NK-92 (cell line): ENCODE measurements around the gene MAP10.
"Not testable (repeated sequence)": the region's sequence is repeated elsewhere in the genome, so short reads cannot be mapped to it uniquely, and the experiment has no call there.

Source experiments
- DNase-seq: peaks from one replicate; lab custom pipeline; 2025; ENCODE audit not compliant: unreplicated experiment; lab: John Stamatoyannopoulos, UW

MAP10 gene, protein sequence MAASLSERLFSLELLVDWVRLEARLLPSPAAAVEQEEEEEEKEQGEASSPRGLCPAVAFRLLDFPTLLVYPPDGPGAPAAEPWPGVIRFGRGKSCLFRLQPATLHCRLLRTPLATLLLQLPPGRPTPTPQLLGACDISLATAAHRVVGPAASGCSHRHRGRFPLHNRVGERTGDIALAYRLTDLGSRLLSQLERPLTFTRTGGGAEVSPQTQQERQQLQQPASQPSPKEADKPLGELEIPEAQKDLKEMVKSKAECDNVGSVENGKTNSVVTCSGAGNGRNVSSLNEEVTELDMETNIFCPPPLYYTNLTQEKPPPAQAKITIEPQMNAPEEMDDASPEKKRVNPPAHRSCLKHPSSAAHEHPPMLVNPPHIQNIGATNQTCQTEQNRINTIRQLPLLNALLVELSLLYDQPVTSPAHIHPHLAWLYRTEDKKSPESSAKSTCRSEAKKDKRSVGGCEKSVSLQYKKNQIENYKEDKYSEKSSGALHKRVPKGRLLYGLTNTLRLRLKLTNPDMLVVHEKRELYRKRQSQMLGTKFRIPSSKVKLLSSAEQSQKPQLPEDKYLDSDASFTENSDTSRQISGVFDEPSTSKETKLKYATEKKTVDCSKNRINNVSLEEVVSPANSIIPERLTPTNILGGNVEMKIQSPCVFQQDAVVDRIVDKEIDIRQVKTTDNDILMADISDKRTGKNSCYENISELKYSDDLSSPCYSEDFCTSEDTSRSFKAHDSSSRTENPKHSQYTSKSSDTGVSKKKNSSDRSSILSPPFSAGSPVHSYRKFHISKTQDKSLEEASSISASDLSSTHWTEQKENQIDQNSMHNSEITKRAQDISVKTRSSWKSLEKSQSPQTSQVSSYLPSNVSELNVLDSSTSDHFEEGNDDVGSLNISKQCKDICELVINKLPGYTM

DNA sequence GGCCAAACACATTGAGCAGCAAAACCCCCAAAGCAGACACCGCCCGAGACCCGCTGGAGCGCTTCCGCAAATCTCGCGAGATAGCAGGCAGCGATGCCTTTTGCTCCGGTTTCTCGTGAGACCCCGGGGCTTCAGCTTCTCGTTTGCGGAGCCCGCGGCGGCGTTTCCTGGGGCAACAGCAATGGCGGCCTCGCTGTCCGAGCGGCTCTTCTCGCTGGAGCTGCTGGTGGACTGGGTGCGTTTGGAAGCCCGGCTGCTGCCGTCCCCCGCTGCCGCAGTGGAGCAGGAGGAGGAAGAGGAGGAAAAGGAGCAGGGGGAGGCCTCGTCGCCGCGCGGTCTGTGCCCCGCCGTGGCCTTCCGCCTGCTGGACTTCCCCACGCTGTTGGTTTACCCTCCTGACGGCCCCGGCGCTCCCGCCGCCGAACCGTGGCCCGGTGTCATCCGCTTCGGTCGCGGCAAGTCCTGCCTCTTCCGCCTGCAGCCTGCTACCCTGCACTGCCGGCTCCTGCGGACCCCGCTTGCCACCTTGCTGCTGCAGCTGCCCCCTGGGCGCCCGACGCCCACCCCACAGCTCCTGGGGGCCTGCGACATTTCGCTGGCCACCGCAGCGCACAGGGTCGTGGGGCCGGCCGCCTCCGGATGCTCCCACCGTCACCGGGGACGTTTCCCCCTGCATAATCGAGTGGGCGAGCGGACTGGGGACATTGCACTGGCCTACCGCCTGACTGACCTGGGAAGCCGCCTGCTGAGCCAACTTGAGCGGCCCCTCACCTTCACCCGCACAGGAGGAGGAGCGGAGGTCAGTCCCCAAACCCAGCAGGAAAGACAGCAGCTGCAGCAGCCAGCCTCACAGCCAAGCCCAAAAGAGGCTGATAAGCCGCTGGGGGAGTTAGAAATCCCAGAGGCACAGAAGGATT is at the start of gene MAP10:
MAP10 (plus strand) TSS at position 148 of the 917 bp plus-strand sequence; CDS start at position 182, 34 bp downstream.
- DNase-seq = no peak

DNA sequence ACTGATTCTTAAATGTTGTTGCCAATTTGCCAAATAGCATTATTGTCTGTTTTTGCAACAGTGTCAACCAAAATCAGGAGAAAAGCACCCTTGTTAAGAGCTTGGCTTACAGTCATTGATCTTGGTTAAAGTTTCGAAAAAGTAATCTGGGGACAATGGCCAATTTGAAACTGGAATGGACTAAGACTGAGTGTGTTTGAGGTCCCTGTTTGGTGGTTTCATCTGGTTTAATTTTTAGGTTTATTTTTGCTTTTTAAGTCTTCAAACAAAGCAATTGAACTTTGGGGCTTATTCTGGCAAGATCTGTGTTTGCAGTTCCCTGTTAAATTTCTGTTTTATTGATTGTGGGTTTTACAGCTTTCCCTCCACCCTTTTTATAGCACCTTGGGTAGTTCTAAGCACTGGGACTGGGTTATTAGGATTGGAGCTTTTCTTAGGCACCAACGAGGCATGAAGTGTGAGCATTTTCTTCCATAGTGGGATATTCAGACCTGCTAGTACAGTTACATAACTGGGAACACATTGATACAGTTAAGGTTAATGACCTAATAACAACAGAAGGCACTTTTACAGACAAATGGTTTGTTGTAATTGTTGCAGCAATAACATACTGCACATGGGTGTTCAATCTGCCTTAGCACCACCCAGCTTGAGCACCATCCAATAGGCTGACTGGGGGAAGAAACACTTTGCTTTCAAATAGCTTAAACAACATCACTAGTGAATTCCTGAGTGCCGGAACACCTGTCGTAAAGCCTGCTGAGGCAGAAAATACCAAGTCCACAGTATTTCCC is 40.6 kb upstream of the MAP10 start:
- no peak for DNase-seq

GRCh38 chr1:232765542-232765941 is 39.7 kb upstream of the MAP10 start:
- DNase-seq = no peak

- DNase-seq = no peak
These were observed 38.9 kb upstream of the MAP10 start for GRCh38 chr1:232766241-232766890.

DNA sequence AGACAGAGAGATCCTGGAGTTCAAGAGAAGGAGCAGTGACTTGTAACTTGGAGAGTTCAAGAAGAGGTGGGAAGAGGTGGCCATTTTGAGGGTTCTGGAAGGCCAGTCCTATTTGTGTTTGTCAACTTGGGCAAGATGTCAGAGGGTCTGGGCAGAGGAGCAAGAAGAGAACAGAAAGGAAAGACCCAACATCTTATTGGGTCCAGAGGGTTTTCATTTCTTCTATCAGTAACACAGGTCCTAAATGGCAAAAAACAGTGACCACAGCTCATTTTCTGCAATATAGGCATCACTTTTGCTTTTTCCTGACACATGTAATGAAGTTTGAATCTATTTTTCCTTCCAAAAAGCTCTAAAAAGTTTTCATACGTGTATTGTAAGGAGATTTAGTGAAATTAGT is 38.3 kb upstream of the MAP10 start:
- DNase-seq = no peak

DNA sequence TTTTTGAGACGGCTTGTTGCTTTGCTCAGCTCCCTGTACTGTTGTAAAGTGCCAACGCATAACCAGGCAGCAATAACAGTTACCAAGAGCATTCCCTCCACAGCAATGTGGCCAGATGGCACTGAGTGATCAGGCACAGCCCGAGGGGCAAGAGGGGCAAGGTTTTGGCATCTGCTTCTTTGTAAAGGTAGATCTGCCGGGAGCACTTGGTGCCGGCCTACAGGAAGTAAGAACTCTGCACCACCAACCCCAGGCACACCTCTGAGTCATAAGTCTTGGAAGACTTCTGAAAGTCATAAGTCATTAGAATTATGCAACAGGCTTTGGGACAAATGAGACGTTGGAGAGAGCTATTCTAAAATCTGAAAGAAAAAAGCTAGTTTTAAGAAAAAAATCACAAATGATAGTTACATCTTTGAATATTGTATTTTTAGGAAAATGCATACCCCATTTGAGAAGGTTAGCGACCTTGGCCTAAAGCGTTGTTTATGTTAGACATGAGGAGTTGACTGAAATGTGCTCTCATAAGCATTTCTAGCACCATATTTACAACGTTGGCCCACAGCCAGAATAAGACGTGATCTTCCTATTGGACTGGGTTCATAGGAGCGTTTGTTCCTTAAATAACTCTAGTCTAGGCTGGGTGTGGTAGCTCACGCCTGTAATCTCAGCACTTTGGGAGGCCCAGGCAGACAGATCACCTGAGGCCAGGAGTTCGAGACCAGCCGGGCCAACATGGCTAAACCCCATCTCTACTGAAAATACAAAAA is 37.7 kb upstream of the MAP10 start:
- DNase-seq = no peak

DNA sequence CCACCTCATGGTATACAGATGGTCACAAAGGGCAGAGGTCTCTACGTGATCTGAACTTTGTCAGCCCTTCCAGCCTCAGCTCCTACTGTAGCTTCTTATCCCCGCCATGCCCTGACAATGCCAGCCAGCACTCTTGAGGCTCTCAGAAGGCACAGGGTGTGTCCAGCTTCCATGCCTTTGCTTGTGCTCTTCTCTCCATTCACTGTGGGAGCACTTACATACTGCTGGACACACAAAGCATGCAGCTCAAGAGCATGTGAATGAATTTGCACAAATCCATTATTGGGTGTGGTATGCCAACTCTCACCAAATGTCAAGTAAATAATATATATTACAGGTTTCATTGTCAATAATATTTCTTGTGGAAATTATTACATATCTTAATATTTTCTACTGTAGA is 36.4 kb upstream of the MAP10 start:
- DNase-seq = no peak

DNA sequence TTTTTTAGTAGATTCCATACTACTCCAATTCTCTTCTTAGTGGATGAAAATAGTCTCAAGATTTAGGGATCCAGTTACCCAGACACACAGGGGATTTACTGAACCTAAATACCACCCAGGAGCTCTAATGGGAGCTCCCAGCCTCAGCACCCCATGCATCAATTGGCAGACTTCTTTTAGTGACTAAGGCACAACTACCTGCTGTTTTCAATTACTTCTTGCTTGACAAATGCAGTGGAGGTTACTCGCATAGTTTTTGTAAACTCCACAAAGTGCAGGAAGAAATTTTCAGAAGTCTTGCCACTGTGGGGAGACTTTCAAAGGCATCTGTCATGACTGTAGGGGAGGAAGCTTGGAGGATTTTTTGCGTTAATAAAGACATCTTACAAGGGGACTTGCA is 35.5 kb upstream of the MAP10 start:
- no peak for DNase-seq

GRCh38 chr1:232773752-232774151 is 31.5 kb upstream of the MAP10 start:
- DNase-seq = no peak

DNA sequence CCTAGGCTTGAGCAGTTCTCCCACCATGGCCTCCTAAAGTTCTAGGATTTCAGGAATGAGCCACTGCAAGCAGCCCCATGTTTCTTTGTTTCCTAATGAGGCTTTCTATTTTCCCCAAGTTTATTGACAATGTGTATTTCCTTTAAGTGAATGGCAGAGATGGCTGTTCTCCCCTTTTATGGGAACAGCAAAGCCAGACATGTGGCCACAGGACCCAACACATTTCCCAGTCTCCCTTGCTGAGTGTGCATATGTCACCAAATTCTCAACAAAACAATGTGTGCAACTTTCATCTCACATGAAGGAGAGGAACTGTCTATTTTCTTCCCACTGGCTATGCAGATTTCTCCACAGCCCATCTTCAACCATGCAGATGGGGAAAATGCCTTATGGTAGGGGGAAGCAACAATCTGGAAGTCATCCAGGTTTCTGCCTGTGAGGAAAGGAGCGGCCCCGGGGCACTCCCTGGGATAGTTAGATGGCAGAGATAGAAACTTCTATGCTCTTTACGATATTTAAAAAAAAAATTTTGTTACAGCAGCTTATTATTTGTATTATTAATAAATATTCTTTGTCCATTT is 28.6 kb upstream of the MAP10 start:
- no peak for DNase-seq

GRCh38 chr1:232780354-232780753 is 24.9 kb upstream of the MAP10 start:
- no peak for DNase-seq

GRCh38 chr1:232784794-232785193 is 20.4 kb upstream of the MAP10 start:
- no peak for DNase-seq

DNA sequence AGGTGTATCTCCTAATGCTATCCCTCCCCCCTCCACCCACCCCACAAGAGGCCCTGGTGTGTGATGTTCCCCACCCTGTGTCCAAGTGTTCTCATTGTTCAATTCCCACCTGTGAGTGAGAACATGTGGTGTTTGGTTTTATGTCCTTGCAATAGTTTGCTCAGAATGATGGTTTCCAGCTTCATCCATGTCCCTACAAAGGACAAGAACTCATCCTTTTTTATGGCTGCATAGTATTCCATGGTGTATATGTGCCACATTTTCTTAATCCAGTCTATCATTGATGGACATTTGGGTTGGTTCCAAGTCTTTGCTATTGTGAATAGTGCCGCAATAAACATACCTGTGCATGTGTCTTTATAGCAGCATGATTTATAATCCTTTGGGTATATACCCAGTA is 19.6 kb upstream of the MAP10 start:
- DNase-seq = not testable (repeated sequence)

- DNase-seq = no peak
These were observed 18.3 kb upstream of the MAP10 start for GRCh38 chr1:232786845-232787455.

DNA sequence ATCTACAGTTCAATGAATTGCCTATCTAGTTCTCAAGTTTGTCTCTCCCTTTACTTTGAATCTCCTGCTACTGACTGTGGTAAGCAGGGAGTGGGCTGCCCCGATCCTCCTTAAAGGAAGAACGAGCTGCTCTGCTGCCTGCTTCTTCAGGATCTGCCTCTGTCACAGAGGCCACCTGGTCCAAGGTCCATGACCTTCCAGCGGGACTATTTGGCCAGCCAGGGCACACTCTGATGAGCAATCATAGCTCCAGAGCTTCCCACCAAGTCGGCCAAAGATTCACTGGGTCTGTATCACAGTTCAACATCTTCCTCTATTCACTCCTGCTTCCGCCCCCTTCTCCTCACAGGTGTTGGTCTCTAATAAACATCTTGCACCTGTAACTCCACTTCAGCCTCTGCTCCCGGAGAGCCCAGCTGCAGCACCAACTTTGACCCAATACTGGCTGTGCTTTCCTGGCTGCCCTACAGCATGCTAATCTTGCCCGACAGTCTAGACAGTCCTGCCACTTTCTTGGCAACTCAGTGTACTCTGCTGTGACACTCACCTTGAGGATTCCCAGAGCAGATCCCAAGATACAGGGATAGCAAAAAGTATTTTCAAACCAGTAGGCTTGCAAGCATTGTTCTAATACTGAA is 16.9 kb upstream of the MAP10 start:
- DNase-seq = no peak

- DNase-seq = no peak
These were observed 15.6 kb upstream of the MAP10 start for GRCh38 chr1:232789651-232790050.

DNA sequence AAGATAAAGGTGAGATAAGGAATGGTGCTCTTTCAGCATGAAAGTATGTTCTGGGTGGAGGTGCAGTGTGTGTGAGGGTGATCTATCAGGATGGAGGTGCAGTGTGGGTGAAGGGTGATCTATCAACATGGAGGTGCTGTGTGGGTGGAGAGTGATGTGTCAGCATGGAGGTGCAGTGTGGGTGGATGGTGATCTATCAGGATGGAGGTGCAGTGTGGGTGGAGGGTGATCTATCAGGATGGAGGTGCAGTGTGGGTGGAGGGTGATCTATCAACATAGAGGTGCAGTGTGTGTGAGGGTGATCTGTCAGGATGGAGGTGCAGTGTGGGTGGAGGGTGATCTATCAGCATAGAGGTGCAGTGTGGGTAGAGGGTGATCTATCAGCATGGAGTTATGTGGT is 12.3 kb upstream of the MAP10 start:
- DNase-seq = no peak

- DNase-seq = no peak
These were observed 11.3 kb upstream of the MAP10 start for GRCh38 chr1:232793944-232794343.
